Liver (tissue), 3 donors: Measurements from ENCODE around the gene PTPN20.
"Not testable (repeated sequence)": the region's sequence is repeated elsewhere in the genome, so short reads cannot be mapped to it uniquely, and the experiment has no call there.

Source experiments
- ATF3 ChIP-seq: IDR thresholded peaks from 2 replicates; pipeline ENCODE4 v1.6.1; 2016; ENCODE audit warnings: antibody characterized with exemption
- CTCF ChIP-seq: fragments of 150-350 bp; IDR thresholded peaks from 2 replicates; pipeline ENCODE4 v1.5.1; 2017; ENCODE audit warnings: improper control_type of control experiment, low read depth, low read length; ENCODE audit not compliant: missing input control
- GABPA ChIP-seq, 2 donors: IDR thresholded peaks in 1 of 2; conservative IDR thresholded peaks in 1 of 2; 2 replicates each; pipeline ENCODE4 v1.6.1; 2016; ENCODE audit warnings: antibody characterized with exemption in 2 of 2, mild to moderate bottlenecking in 1 of 2, moderate library complexity in 1 of 2
- JUND ChIP-seq, 2 donors: IDR thresholded peaks; 2 replicates each; pipeline ENCODE4 v1.6.1; 2016; ENCODE audit warnings: antibody characterized with exemption in 2 of 2
- MAX ChIP-seq: IDR thresholded peaks from 2 replicates; pipeline ENCODE4 v1.6.1; 2016; ENCODE audit warnings: antibody characterized with exemption
- RAD21 ChIP-seq, 2 donors: IDR thresholded peaks; 2 replicates each; pipeline ENCODE4 v1.6.1; 2016; ENCODE audit warnings: antibody characterized with exemption in 2 of 2, mild to moderate bottlenecking in 2 of 2
- SP1 ChIP-seq: IDR thresholded peaks from 2 replicates; pipeline ENCODE4 v1.6.1; 2018; ENCODE audit warnings: antibody characterized with exemption, mild to moderate bottlenecking
- TAF1 ChIP-seq: conservative IDR thresholded peaks from 2 replicates; pipeline ENCODE4 v1.6.1; 2016; ENCODE audit warnings: antibody characterized with exemption, mild to moderate bottlenecking
- YY1 ChIP-seq: IDR thresholded peaks from 2 replicates; pipeline ENCODE4 v1.6.1; 2016; ENCODE audit warnings: antibody characterized with exemption, mild to moderate bottlenecking
- TF ChIP-seq, protein P1 (sequence below): IDR thresholded peaks from 2 replicates; pipeline ENCODE4 v1.6.1; 2016; ENCODE audit warnings: antibody characterized with exemption
- TF ChIP-seq, protein P2 (sequence below): IDR thresholded peaks from 2 replicates; pipeline ENCODE4 v1.6.1; 2016; ENCODE audit warnings: antibody characterized with exemption, mild to moderate bottlenecking
- donor health status: healthy.
- donor health status: healthy.

DNA sequence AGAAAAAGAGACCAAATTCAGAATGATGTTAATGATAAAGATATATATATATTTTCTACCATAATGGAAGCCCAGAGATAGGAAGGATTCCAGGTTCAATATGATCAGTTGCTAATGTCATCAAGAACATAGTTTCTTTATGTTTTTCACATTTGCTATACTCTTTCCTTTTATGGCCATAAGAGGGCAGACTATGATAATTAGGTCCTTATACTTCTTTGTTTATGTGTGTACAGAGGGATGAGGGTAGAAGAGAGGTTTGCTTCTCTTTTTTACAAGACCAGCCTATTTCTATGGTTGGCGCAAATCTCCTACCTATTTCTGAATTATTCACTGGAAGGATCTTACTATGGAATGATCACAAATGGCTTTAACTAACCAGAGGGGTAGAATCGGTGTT lies 52.1 kb downstream of the PTPN20 start:
- not testable (repeated sequence) for TF ChIP-seq CTCF; ATF3; RAD21 (IDR thresholded peaks at IDR 0.05); JUND (IDR thresholded peaks at IDR 0.05); SP1; MAX; YY1; TAF1; GABPA (IDR thresholded peaks at IDR 0.05 in 1 of 2, conservative IDR thresholded peaks at IDR 0.05 in 1 of 2)
- TF ChIP-seq, protein P1, sequence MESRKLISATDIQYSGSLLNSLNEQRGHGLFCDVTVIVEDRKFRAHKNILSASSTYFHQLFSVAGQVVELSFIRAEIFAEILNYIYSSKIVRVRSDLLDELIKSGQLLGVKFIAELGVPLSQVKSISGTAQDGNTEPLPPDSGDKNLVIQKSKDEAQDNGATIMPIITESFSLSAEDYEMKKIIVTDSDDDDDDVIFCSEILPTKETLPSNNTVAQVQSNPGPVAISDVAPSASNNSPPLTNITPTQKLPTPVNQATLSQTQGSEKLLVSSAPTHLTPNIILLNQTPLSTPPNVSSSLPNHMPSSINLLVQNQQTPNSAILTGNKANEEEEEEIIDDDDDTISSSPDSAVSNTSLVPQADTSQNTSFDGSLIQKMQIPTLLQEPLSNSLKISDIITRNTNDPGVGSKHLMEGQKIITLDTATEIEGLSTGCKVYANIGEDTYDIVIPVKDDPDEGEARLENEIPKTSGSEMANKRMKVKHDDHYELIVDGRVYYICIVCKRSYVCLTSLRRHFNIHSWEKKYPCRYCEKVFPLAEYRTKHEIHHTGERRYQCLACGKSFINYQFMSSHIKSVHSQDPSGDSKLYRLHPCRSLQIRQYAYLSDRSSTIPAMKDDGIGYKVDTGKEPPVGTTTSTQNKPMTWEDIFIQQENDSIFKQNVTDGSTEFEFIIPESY = not testable (repeated sequence)
- TF ChIP-seq, protein P2, sequence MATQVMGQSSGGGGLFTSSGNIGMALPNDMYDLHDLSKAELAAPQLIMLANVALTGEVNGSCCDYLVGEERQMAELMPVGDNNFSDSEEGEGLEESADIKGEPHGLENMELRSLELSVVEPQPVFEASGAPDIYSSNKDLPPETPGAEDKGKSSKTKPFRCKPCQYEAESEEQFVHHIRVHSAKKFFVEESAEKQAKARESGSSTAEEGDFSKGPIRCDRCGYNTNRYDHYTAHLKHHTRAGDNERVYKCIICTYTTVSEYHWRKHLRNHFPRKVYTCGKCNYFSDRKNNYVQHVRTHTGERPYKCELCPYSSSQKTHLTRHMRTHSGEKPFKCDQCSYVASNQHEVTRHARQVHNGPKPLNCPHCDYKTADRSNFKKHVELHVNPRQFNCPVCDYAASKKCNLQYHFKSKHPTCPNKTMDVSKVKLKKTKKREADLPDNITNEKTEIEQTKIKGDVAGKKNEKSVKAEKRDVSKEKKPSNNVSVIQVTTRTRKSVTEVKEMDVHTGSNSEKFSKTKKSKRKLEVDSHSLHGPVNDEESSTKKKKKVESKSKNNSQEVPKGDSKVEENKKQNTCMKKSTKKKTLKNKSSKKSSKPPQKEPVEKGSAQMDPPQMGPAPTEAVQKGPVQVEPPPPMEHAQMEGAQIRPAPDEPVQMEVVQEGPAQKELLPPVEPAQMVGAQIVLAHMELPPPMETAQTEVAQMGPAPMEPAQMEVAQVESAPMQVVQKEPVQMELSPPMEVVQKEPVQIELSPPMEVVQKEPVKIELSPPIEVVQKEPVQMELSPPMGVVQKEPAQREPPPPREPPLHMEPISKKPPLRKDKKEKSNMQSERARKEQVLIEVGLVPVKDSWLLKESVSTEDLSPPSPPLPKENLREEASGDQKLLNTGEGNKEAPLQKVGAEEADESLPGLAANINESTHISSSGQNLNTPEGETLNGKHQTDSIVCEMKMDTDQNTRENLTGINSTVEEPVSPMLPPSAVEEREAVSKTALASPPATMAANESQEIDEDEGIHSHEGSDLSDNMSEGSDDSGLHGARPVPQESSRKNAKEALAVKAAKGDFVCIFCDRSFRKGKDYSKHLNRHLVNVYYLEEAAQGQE = not testable (repeated sequence)
